HepG2 (cell line): ENCODE measurements around the gene RPTOR. TPM values are rescaled to one million over a fixed set of nuclear protein-coding genes. Genes with fewer than 3 reads are reported as not detected.

ENCODE experiments used
- ATAC-seq: fragments of 200-7000 bp; cut with Tn5 transposase; 3 replicates; pipeline ENCODE4 v1.9.1; 2020; ENCODE audit warnings: mild to moderate bottlenecking, moderate library complexity
- BruUV-seq: library from RNA; stranded (reverse); fragments of 400-500 nt; replicated peaks from 2 replicates; lab custom pipeline; 2021; lab: Mats Ljungman, UMichigan
- CTCF ChIA-PET: fragments of 300-600 bp; formaldehyde crosslinking; extraction: SDS; loops from one replicate; lab custom pipeline; 2021; ENCODE audit warnings: low total read pairs, inconsistent platforms, low intra/inter-chr PET ratio; lab: Yijun Ruan, JAX
- POLR2A ChIA-PET: fragments of 350-600 bp; sonication (Branson Sonifier 250); formaldehyde crosslinking; loops from one replicate; lab custom pipeline; 2020; ENCODE audit warnings: antibody characterized with exemption, inconsistent platforms; lab: Yijun Ruan, JAX
- DNase-seq: peaks from one replicate; pipeline ENCODE4 v3.0.0-alpha.2; 2015; ENCODE audit warnings: low spot score
- FAIRE-seq: peaks from 3 replicates; lab custom pipeline; 2011; peaks lifted over from hg19 to GRCh38; lab: Jason Lieb, UNC
- H2AFZ ChIP-seq: one replicate; pipeline ENCODE4 v1.6.1; 2011; ENCODE audit warnings: low read length, inconsistent platforms
- H3K27ac ChIP-seq: fragments of 300-600 bp; 3 replicates; pipeline ENCODE4 v1.8.0; 2011; ENCODE audit warnings: mixed run types, mild to moderate bottlenecking, mixed read lengths, low read length, inconsistent platforms; ENCODE audit not compliant: insufficient read depth; ENCODE audit errors: extremely low read length
- H3K27me3 ChIP-seq, 2 experiments: fragments of 200-600 bp in 1 of 2; 2 replicates in 1 of 2; 3 replicates in 1 of 2; pipeline versions ENCODE4 v1.6.0 to v1.8.0; 2011; ENCODE audit warnings: low read length in 2 of 2, mild to moderate bottlenecking in 2 of 2, moderate library complexity in 2 of 2, inconsistent platforms in 1 of 2; ENCODE audit not compliant: insufficient read depth in 2 of 2, control insufficient read depth in 1 of 2
- H3K36me3 ChIP-seq, 2 experiments: fragments of 200-600 bp in 1 of 2; replicated peaks in 1 of 2; 2 replicates in 1 of 2; 3 replicates in 1 of 2; pipeline versions ENCODE4 v1.5.1 to v1.8.0; 2011; ENCODE audit warnings: low read length in 2 of 2, inconsistent platforms in 1 of 2; ENCODE audit not compliant: insufficient read depth in 2 of 2, control insufficient read depth in 1 of 2
- H3K4me1 ChIP-seq: 2 replicates; pipeline ENCODE4 v1.5.1; 2012; ENCODE audit warnings: low read length, inconsistent platforms; ENCODE audit not compliant: insufficient read depth
- H3K4me2 ChIP-seq: 2 replicates; pipeline ENCODE4 v1.6.0; 2011; ENCODE audit warnings: low read depth, low read length, inconsistent platforms
- H3K4me3 ChIP-seq, 3 experiments: fragments of 200-600 bp in 1 of 3; sonication (generic), shearing (Covaris generic) in 1 of 3; replicated peaks in 1 of 3; 2 replicates each; pipeline ENCODE4 v1.5.1; 2011 to 2016; ENCODE audit warnings: low read length in 3 of 3, inconsistent platforms in 2 of 3, low read depth in 2 of 3, mild to moderate bottlenecking in 2 of 3, control low read depth in 1 of 3, mixed read lengths in 1 of 3; ENCODE audit not compliant: insufficient read depth in 1 of 3
- H3K79me2 ChIP-seq: one replicate; pipeline ENCODE4 v1.6.1; 2011; ENCODE audit warnings: low read length, inconsistent platforms; ENCODE audit not compliant: insufficient read depth
- H3K9ac ChIP-seq: 2 replicates; pipeline ENCODE4 v1.6.0; 2011; ENCODE audit warnings: mild to moderate bottlenecking, low read depth, low read length, inconsistent platforms; ENCODE audit not compliant: insufficient read depth
- H3K9me3 ChIP-seq: 2 replicates; pipeline ENCODE4 v1.5.1; 2012; ENCODE audit warnings: mild to moderate bottlenecking, low read length
- H4K20me1 ChIP-seq: 2 replicates; pipeline ENCODE4 v1.6.0; 2011; ENCODE audit warnings: inconsistent platforms, mild to moderate bottlenecking, low read length, moderate library complexity; ENCODE audit not compliant: insufficient read depth
- FOXA3 ChIP-seq: IDR thresholded peaks from 2 replicates; pipeline ENCODE4 v1.6.1; 2016; ENCODE audit warnings: missing genetic modification reagents, missing compliant biosample characterization
- GATAD1 ChIP-seq: IDR thresholded peaks from 2 replicates; pipeline ENCODE4 v1.6.1; 2016; ENCODE audit warnings: missing genetic modification reagents, missing compliant biosample characterization
- HES4 ChIP-seq: sonication (generic); formaldehyde crosslinking; IDR thresholded peaks from 2 replicates; pipeline ENCODE4 v1.9.0; 2021; ENCODE audit warnings: mild to moderate bottlenecking, missing genetic modification reagents, borderline replicate concordance
- HNRNPL ChIP-seq: fragments of 200-400 bp; formaldehyde crosslinking; IDR thresholded peaks from 2 replicates; pipeline ENCODE4 v1.6.1; 2017; ENCODE audit warnings: mild to moderate bottlenecking, low read depth, low read length
- JUNB ChIP-seq: sonication (generic); formaldehyde crosslinking; IDR thresholded peaks from 2 replicates; pipeline ENCODE4 v1.8.0; 2022; ENCODE audit warnings: missing genetic modification reagents, mild to moderate bottlenecking, borderline replicate concordance
- SALL1 ChIP-seq: sonication (generic); formaldehyde crosslinking; IDR thresholded peaks from 2 replicates; pipeline ENCODE4 v1.8.0; 2022; ENCODE audit warnings: mild to moderate bottlenecking, missing genetic modification reagents
- ZBTB33 ChIP-seq: sonication (generic); formaldehyde crosslinking; IDR thresholded peaks from 2 replicates; pipeline ENCODE4 v1.4.0; 2020; ENCODE audit warnings: missing genetic modification reagents
- ZNF24 ChIP-seq: fragments of 450-650 bp; IDR thresholded peaks from 2 replicates; pipeline ENCODE4 v1.6.1; 2017; ENCODE audit warnings: antibody characterized with exemption, mild to moderate bottlenecking
- ZNF34 ChIP-seq: sonication (generic); formaldehyde crosslinking; IDR thresholded peaks from 2 replicates; pipeline ENCODE4 v1.4.0; 2020; ENCODE audit warnings: mild to moderate bottlenecking, missing genetic modification reagents, borderline replicate concordance
- ZNF687 ChIP-seq: sonication (generic); formaldehyde crosslinking; IDR thresholded peaks from 2 replicates; pipeline ENCODE4 v1.5.1; 2020; ENCODE audit warnings: mild to moderate bottlenecking, missing genetic modification reagents, moderate library complexity
- ZNF792 ChIP-seq: IDR thresholded peaks from 2 replicates; pipeline ENCODE4 v1.6.1; 2016
- WGBS: methylation state at CpG from one replicate; pipeline ENCODE4 v1.1.6; 2017; ENCODE audit warnings: low lambda C conversion rate; 5-methylcytosine and 5-hydroxymethylcytosine counted together
- in situ Hi-C: cut with HindIII; loops from 2 replicates; pipeline ENCODE4 v1.10.0; 2017; ENCODE audit warnings: low pct_unique_long_range_greater_than_20kb; ENCODE audit not compliant: extremely low pct_ligation_motif_present
- intact Hi-C: fragments of 100-400 bp; cut with micrococcal nuclease; formaldehyde crosslinking; loops from one replicate; pipeline ENCODE4 v1.10.0; 2022; ENCODE audit not compliant: unreplicated experiment
- polyA plus RNA-seq, 8 experiments: library from polyadenylated mRNA; depleted of rRNA in 3 of 8; stranded (reverse) in 7 of 8; unstranded in 1 of 8; fragments of >200 nt; fragmentation: Illumina TruSeq in 4 of 8; extraction: Trizol in 4 of 8; gene quantifications; 2 replicates each; pipeline versions ENCODE4 v1.2.1 to v1.2.3, GENCODE V29; 2011 to 2016; ENCODE audit warnings: low read depth in 4 of 8, missing spikeins in 1 of 8, mixed read lengths in 1 of 8; ENCODE audit not compliant: insufficient read depth in 1 of 8
- total RNA-seq, 5 experiments: library from RNA; depleted of rRNA; stranded (reverse); fragments of >200 nt; fragmentation: Illumina TruSeq; extraction: Trizol; gene quantifications; 2 replicates each; pipeline ENCODE4 v1.2.3, GENCODE V29; 2016; ENCODE audit warnings: low read depth in 1 of 5
- TF ChIP-seq, protein P1 (sequence below), 2 experiments: sonication (generic) in 1 of 2; formaldehyde crosslinking in 1 of 2; IDR thresholded peaks; 2 replicates each; pipeline versions ENCODE4 v1.4.0 to v1.6.1; 2018 to 2020; ENCODE audit warnings: missing genetic modification reagents in 2 of 2, borderline replicate concordance in 1 of 2, low read depth in 1 of 2, mild to moderate bottlenecking in 1 of 2, missing biosample characterization in 1 of 2

Gene RPTOR
- total and polyA plus RNA-seq, 2 of the 13 experiments (the other 11 are each of a cell fraction or from before 2014, with no cell fraction given), result 6.6 to 25.3 TPM

GRCh38 chr17:80649672-80650330, 105.2 kb downstream of the RPTOR start (continued):
- TF ChIP-seq ZBTB33 (peak; percentile 78; the same call in 1 of the 2 replicates), HNRNPL (no peak), ZNF792 (CRISPR knock-in tag) (no peak), GATAD1 (CRISPR knock-in tag) (no peak), FOXA3 (CRISPR knock-in tag) (peak; percentile 21; the same call in 1 of the 2 replicates), JUNB (CRISPR knock-in tag) (no peak)

- WGBS, result 96% methylated on average over 8 of the region's 8 CpGs
- in situ Hi-C loops, result no loop called here
- H3K4me2 ChIP-seq, result no peak overlapping the region
- H3K27me3 ChIP-seq, result no peaks in the 10 kb centered on the region
- H3K79me2 ChIP-seq, result peaks cover 67% of the 10 kb centered on the region
- BruUV-seq, result no TSS peak
- DNase-seq, result no peak
- ChIA-PET POLR2A (interaction anchor here (0.5 to 2.9 kb wide), 6 partner anchors 9 to 504 kb away, joined by 3 to 22 read pairs (median 3); no protein-coding TSS in a partner anchor), CTCF (interaction anchor here (1.1 to 2.6 kb wide), 4 partner anchors 44 to 223 kb away, joined by 3 to 37 read pairs (median 5); no protein-coding TSS in a partner anchor)
- TF ChIP-seq ZNF34 (0 out of 2 replicates have a peak, but pooled peaks have one; percentile 9), SALL1 (CRISPR knock-in tag) (peak; percentile 7; the same call in 1 of the 2 replicates), HES4 (no peak), ZNF24 (no peak), ZNF687 (CRISPR knock-in tag) (peak; percentile 45; the same call in 1 of the 2 replicates)
- TF ChIP-seq, protein P1, sequence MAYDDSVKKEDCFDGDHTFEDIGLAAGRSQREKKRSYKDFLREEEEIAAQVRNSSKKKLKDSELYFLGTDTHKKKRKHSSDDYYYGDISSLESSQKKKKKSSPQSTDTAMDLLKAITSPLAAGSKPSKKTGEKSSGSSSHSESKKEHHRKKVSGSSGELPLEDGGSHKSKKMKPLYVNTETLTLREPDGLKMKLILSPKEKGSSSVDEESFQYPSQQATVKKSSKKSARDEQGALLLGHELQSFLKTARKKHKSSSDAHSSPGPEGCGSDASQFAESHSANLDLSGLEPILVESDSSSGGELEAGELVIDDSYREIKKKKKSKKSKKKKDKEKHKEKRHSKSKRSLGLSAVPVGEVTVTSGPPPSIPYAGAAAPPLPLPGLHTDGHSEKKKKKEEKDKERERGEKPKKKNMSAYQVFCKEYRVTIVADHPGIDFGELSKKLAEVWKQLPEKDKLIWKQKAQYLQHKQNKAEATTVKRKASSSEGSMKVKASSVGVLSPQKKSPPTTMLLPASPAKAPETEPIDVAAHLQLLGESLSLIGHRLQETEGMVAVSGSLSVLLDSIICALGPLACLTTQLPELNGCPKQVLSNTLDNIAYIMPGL (CRISPR knock-in tag; IDR thresholded peaks at IDR 0.05; ENCODE audit: borderline replicate concordance in 1 of 2, low read depth in 1 of 2), result 0 out of 4 replicates have a peak, but pooled peaks of 1 of the 2 experiments have one; percentile 1
- H3K4me3 ChIP-seq, result no peak overlapping the region
- ATAC-seq, result no peak; the same call in 2 of the 3 replicates
- H3K27ac ChIP-seq, result no peak overlapping the region
- peaks cover 9% of the 10 kb centered on the region; the same call in 1 of the 2 replicates for H4K20me1 ChIP-seq
- H3K4me1 ChIP-seq, result peaks cover 14% of the 10 kb centered on the region
- H3K9ac ChIP-seq, result no peak overlapping the region
- H3K36me3 ChIP-seq, result peaks cover 2 to 9% of the 10 kb centered on the region in 2 experiments; a peak in 2 of 5 replicates
- intact Hi-C loops, result loop anchor here (1.0 to 5.0 kb wide), 2 partner anchors 75 to 223 kb away; no protein-coding TSS in a partner anchor
- no peak for FAIRE-seq
- no peak overlapping the region for H2AFZ ChIP-seq
- H3K9me3 ChIP-seq, result no peaks in the 10 kb centered on the region
Measured at GRCh38 chr17:80650331-80650672, 105.7 kb downstream of the RPTOR start.
